ENCODE data around the gene GP1BA. TPM values are rescaled to one million over a fixed set of nuclear protein-coding genes. Genes with fewer than 3 reads are reported as not detected.

The GP1BA gene
- total and polyA plus RNA-seq, 4 donors: 0.03 to 2.3 (median 0.18) TPM; not detected in 1

DNA sequence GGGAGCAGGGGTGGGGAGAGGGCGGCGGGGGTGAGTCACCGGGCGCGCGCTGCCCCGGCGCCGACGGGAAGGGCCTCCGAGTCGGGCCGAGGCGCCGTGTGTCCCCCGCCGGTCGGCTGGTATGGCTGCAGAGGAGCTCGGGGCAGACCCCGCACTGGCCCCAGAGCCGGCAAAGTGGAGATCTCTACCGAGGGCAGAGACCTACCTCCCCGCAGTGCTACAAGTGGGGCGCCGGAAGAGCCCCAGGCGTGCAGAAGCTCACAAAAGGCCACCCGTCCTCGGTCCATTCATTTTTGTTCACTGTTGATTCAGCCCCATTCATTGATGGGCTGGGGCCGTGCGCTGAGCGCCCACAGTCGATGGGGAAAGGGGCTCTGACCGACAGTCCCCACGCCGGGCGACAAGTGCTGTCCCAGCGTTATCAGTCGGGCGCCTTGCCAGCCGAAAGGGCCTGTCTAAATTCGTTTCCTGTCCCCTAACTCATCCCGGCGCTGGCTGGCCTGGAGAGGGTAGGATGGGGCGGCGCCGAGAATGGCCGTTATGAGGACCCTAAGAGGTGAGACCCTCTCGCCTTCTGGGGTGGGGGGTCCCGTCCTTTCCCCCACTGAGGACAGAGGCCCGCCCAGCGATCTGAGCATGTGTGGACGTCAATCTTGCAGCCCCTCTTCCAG is 18.1 kb downstream of the GP1BA start:
- DNase-seq (ENCODE audit: low spot score): peak; percentile 74
- TF ChIP-seq RAD21 (IDR thresholded peaks at IDR 0.05): no peak
- TF ChIP-seq SP1 (IDR thresholded peaks at IDR 0.05): no peak
- TF ChIP-seq YY1 (IDR thresholded peaks at IDR 0.05): peak; percentile 2
- TF ChIP-seq GABPA (IDR thresholded peaks at IDR 0.05 in 1 of 2, conservative IDR thresholded peaks at IDR 0.05 in 1 of 2): peak in 1 of 2 donors; percentile 7
- Histone ChIP-seq H3K9me3 (ENCODE audit: control insufficient read depth in 4 of 4, low read length in 3 of 4) (no peaks in the 10 kb centered on the region), H3K4me1 (ENCODE audit: control insufficient read depth in 4 of 4, insufficient read depth in 4 of 4, low read length in 3 of 4) (peaks cover 9 to 55% (median 42%) of the 10 kb centered on the region in 4 donors), H3K27ac (ENCODE audit: low read depth in 1 of 2, low read length in 2 of 2) (peak overlapping the region; percentile 95 to 96), H3K27me3 (ENCODE audit: control insufficient read depth in 4 of 4, insufficient read depth in 4 of 4, low read length in 3 of 4) (no peaks in the 10 kb centered on the region), H3K9ac (ENCODE audit: low read depth in 1 of 2, low read length in 2 of 2) (peak overlapping the region; percentile 66 to 69), H3K4me3 (ENCODE audit: low read depth in 1 of 3, low read length in 3 of 3) (peak overlapping the region; percentile 53 to 91 (median 56)), H3K36me3 (ENCODE audit: control insufficient read depth in 4 of 4, insufficient read depth in 3 of 4, low read depth in 1 of 4, low read length in 3 of 4) (peaks cover 3 to 5% (median 4%) of the 10 kb centered on the region in 4 donors)
- WGBS: 2% methylated on average over 52 of the region's 52 CpGs

GRCh38 chr17:4950746-4951204 is 18.7 kb downstream of the GP1BA start, which contains the start of gene ENO3:
ENO3 (plus strand) TSS chr17:4951119; CDS start chr17:4951830, 711 bp downstream.
- no peaks in the 10 kb centered on the region for H3K27me3 ChIP-seq (ENCODE audit: control insufficient read depth in 4 of 4, insufficient read depth in 4 of 4, low read length in 3 of 4)
- H3K27ac ChIP-seq (ENCODE audit: low read depth in 1 of 2, low read length in 2 of 2): peak within 1 kb of the TSS; percentile 95 to 96
- peak; percentile 74 for DNase-seq (ENCODE audit: low spot score)
- WGBS: 20% methylated on average over 7 of the region's 7 CpGs
- no peaks in the 10 kb centered on the region for H3K9me3 ChIP-seq (ENCODE audit: control insufficient read depth in 4 of 4, low read length in 3 of 4)
- TF ChIP-seq SP1 (IDR thresholded peaks at IDR 0.05): peak; percentile 81
- peak; percentile 22 for TF ChIP-seq REST (IDR thresholded peaks at IDR 0.05)
- TF ChIP-seq HNF4A (conservative IDR thresholded peaks at IDR 0.05): peak; percentile 72 to 79
- TF ChIP-seq YY1 (IDR thresholded peaks at IDR 0.05): no peak
- TF ChIP-seq, protein P1, sequence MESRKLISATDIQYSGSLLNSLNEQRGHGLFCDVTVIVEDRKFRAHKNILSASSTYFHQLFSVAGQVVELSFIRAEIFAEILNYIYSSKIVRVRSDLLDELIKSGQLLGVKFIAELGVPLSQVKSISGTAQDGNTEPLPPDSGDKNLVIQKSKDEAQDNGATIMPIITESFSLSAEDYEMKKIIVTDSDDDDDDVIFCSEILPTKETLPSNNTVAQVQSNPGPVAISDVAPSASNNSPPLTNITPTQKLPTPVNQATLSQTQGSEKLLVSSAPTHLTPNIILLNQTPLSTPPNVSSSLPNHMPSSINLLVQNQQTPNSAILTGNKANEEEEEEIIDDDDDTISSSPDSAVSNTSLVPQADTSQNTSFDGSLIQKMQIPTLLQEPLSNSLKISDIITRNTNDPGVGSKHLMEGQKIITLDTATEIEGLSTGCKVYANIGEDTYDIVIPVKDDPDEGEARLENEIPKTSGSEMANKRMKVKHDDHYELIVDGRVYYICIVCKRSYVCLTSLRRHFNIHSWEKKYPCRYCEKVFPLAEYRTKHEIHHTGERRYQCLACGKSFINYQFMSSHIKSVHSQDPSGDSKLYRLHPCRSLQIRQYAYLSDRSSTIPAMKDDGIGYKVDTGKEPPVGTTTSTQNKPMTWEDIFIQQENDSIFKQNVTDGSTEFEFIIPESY (IDR thresholded peaks at IDR 0.05): peak; percentile 45
- TF ChIP-seq, protein P2, sequence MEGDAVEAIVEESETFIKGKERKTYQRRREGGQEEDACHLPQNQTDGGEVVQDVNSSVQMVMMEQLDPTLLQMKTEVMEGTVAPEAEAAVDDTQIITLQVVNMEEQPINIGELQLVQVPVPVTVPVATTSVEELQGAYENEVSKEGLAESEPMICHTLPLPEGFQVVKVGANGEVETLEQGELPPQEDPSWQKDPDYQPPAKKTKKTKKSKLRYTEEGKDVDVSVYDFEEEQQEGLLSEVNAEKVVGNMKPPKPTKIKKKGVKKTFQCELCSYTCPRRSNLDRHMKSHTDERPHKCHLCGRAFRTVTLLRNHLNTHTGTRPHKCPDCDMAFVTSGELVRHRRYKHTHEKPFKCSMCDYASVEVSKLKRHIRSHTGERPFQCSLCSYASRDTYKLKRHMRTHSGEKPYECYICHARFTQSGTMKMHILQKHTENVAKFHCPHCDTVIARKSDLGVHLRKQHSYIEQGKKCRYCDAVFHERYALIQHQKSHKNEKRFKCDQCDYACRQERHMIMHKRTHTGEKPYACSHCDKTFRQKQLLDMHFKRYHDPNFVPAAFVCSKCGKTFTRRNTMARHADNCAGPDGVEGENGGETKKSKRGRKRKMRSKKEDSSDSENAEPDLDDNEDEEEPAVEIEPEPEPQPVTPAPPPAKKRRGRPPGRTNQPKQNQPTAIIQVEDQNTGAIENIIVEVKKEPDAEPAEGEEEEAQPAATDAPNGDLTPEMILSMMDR (IDR thresholded peaks at IDR 0.05; ENCODE audit: low read depth, low read length, missing input control): no peak
- no peak for TF ChIP-seq EGR1 (IDR thresholded peaks at IDR 0.05; ENCODE audit: low read depth in 2 of 2)
- TF ChIP-seq, protein P3, sequence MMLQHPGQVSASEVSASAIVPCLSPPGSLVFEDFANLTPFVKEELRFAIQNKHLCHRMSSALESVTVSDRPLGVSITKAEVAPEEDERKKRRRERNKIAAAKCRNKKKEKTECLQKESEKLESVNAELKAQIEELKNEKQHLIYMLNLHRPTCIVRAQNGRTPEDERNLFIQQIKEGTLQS (IDR thresholded peaks at IDR 0.05): no peak
- TF ChIP-seq HNF4G (IDR thresholded peaks at IDR 0.05): peak; percentile 54
- peak; percentile 63 for TF ChIP-seq NR2F2 (IDR thresholded peaks at IDR 0.05)
- no peak for TF ChIP-seq FOXA2 (IDR thresholded peaks at IDR 0.05)
- peak; percentile 49 for TF ChIP-seq TAF1 (conservative IDR thresholded peaks at IDR 0.05)
- no peak for TF ChIP-seq GABPA (IDR thresholded peaks at IDR 0.05 in 1 of 2, conservative IDR thresholded peaks at IDR 0.05 in 1 of 2)
- TF ChIP-seq JUND (IDR thresholded peaks at IDR 0.05): peak in 1 of 2 donors; percentile 20
- no peak for TF ChIP-seq MAX (IDR thresholded peaks at IDR 0.05)
- TF ChIP-seq FOXA1 (IDR thresholded peaks at IDR 0.05): no peak
- peak in 1 of 2 donors; percentile 19 for TF ChIP-seq RAD21 (IDR thresholded peaks at IDR 0.05)
- TF ChIP-seq RXRA (IDR thresholded peaks at IDR 0.05): peak; percentile 38 to 58
- peaks cover 0 to 2% (median under 1%) of the 10 kb centered on the region in 4 donors for H3K36me3 ChIP-seq (ENCODE audit: control insufficient read depth in 4 of 4, insufficient read depth in 3 of 4, low read depth in 1 of 4, low read length in 3 of 4)
- H3K4me1 ChIP-seq (ENCODE audit: control insufficient read depth in 4 of 4, insufficient read depth in 4 of 4, low read length in 3 of 4): peaks cover 10 to 55% (median 42%) of the 10 kb centered on the region in 4 donors
- peak within 1 kb of the TSS; percentile 66 to 69 for H3K9ac ChIP-seq (ENCODE audit: low read depth in 1 of 2, low read length in 2 of 2)
- H3K4me3 ChIP-seq (ENCODE audit: low read depth in 1 of 3, low read length in 3 of 3): peak within 1 kb of the TSS; percentile 53 to 91 (median 56)
